AG09309 (cell line): Measurements from ENCODE around the gene ITIH3.

ENCODE experiments used
- DNase-seq: peaks from one replicate; pipeline ENCODE4 v3.0.0-alpha.2; 2010; ENCODE audit warnings: low read depth
- H3K4me3 ChIP-seq: 2 replicates; pipeline ENCODE4 v1.5.1; 2011; ENCODE audit warnings: mild to moderate bottlenecking, low read depth, low read length, moderate library complexity; ENCODE audit not compliant: control insufficient read depth
- TF ChIP-seq, protein P1 (sequence below): IDR thresholded peaks from 2 replicates; pipeline ENCODE4 v1.5.1; 2011; ENCODE audit warnings: mild to moderate bottlenecking, low read depth, low read length, inconsistent platforms; ENCODE audit not compliant: insufficient read depth, control insufficient read depth; ENCODE audit errors: missing control alignments

ITIH3 gene

DNA sequence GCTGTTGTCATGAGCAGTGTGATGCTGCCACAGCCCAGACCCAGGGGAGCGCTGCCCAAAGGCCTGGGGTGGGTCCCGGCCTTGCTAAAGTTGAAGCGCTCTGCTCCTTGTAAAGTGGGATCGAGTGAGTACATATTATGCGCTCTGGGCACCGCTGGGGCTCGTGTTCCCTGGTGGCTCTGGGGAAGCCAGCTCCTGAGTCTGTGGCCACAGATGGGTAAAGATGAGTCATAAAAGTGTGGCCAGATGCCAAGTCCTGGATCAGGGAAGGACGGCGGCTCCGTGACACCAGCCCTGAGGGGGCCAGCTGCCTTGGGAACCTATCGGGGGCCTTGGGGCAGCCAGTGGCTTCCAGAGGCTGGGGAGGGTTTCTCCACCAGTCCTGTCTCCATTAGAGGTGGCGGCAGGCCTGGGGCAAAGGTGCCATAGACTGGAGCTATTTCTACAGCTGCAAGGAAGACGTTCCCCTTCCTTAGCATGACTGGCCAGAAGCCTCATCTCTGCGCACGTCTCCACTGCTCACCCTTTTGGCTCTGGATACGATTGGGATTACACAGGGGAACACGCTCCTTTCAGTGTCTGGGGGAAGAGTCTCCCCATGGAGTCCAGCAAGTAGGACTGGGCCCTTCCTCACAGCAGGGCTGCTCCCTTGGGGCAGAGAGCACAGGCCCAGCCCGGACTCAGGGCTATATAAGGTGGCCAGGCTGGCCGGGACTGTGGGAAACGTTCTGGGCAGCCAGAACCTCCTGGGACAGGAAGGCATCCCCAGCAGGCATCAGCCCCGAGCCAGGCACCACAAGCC is 37.1 kb downstream of the ITIH3 start:
- H3K4me3 ChIP-seq: no peak overlapping the region
- TF ChIP-seq, protein P1, sequence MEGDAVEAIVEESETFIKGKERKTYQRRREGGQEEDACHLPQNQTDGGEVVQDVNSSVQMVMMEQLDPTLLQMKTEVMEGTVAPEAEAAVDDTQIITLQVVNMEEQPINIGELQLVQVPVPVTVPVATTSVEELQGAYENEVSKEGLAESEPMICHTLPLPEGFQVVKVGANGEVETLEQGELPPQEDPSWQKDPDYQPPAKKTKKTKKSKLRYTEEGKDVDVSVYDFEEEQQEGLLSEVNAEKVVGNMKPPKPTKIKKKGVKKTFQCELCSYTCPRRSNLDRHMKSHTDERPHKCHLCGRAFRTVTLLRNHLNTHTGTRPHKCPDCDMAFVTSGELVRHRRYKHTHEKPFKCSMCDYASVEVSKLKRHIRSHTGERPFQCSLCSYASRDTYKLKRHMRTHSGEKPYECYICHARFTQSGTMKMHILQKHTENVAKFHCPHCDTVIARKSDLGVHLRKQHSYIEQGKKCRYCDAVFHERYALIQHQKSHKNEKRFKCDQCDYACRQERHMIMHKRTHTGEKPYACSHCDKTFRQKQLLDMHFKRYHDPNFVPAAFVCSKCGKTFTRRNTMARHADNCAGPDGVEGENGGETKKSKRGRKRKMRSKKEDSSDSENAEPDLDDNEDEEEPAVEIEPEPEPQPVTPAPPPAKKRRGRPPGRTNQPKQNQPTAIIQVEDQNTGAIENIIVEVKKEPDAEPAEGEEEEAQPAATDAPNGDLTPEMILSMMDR: no peak
- peak; percentile 29 for DNase-seq

- no peak overlapping the region for H3K4me3 ChIP-seq
- TF ChIP-seq, protein P1: no peak
- DNase-seq: no peak
These were observed 38.6 kb downstream of the ITIH3 start for GRCh38 chr3:52833202-52833601.

GRCh38 chr3:52834871-52835501 is 40.4 kb downstream of the ITIH3 start, which contains the start of gene MUSTN1:
TSS of gene MUSTN1 (minus strand) at chr3:52835019. CDS start at chr3:52834948, 71 bp downstream.
- DNase-seq: no peak
- H3K4me3 ChIP-seq: no peak within 1 kb of the TSS
- TF ChIP-seq, protein P1: no peak

DNA sequence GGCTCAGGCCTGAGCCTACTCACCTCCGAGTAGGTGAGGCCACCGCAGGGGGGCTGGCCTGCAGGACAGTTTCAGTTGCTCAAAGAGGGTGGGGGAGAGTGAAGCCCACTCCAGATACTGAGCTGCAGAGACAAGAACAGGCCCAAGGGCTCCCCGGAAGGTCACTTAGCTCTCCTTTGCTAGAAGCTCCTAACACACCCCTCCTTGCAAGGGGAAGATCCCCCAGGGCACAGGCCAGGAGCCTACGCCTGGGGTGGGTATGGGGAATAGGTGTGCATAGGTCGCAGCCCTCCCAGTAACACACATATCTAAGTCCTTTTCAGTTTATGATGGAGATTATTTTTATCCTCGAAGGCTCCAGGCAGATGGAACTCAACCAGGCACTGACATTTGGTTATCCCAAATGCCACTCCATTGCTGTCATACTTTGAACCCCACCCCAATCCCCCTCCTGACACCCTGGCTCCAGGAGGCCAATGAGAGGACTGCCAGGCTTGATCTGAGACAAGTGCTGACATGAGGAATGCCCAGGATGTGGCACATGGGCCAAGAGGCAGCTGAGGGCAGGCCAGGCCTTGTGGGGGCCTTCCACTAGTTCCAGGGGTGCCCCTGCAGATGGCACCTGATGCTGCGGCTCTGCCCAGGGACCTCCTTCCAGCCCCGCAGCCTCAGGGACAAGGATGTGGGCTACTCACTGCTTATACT is 41.3 kb downstream of the ITIH3 start:
- no peak overlapping the region for H3K4me3 ChIP-seq
- TF ChIP-seq, protein P1: no peak
- no peak for DNase-seq

DNA sequence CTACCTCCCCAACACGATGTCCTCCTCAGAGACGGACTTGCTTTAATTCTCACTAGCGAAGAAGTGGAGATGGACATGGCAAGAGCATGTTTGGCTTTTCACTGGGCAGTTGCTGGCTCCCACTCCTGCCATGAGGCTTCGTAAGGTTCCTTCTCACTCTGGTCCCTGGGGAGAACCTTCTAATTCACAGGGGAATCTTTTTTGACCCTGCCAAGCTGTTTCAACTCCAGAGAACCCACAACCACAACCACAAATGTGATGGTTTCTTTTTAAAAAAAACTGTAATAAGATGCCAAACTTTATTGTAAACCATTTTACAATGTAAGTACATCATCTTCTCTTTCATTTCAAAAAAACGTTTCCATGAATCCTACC is 41.9 kb downstream of the ITIH3 start:
- no peak overlapping the region for H3K4me3 ChIP-seq
- TF ChIP-seq, protein P1: no peak
- DNase-seq: no peak

DNA sequence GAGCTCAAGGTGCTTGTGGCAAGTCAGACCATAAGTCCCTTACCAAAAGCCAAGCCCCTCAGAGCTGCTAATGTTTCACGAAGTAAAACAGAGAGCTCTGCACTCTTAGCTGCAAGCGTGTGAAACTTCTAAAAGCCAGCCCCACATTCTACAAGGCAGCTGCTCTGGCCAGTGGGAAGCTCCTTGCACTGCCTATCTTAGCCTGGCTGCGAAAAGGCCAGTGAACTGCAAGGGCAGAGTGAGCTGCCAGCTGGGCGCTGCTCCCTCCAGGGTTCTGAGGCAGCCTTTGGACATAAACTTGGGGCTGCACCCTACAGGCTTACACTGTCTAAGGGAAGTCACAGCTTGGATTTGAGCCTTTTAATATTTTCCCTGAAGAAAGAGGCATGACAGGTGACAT is 42.4 kb downstream of the ITIH3 start:
- TF ChIP-seq, protein P1: no peak
- no peak for DNase-seq
- H3K4me3 ChIP-seq: no peak overlapping the region
